NCI-H2171 (cell line): ENCODE measurements around the gene HORMAD2.
"Not testable (repeated sequence)": the region's sequence is repeated elsewhere in the genome, so short reads cannot be mapped to it uniquely, and the experiment has no call there.

ENCODE experiments used
- DNase-seq: peaks from one replicate; lab custom pipeline; 2025; lab: John Stamatoyannopoulos, UW

The HORMAD2 gene

GRCh38 chr22:30192427-30192826 is 112.2 kb downstream of the HORMAD2 start:
- no peak for DNase-seq

- no peak for DNase-seq
Observed at GRCh38 chr22:30193031-30193775, 112.9 kb downstream of the HORMAD2 start.

GRCh38 chr22:30195245-30196140 is 115.2 kb downstream of the HORMAD2 start:
- no peak for DNase-seq

GRCh38 chr22:30196141-30196879 is 116.0 kb downstream of the HORMAD2 start:
- no peak for DNase-seq

DNA sequence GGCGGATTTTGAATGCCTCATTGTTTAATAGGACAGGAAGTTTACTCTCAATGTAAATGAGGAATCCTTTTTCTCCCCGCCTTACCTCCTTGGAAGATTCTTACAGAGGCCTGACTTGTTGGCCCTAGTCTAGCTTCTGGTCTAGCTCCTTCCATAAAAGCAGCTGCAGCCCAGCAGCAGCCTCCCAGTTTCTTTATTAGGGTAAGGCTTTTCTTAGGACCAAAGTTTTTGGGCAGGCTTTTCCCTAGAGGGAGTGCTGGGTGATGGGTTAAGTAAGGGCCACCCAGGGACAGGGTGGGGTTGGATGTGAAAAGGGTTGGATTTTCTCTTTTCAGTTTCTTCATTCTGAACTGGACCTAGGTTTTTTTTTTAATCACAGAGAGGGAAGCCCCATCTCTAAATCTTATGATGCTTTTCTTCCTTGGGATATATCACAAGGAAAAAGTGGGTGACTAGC is 116.6 kb downstream of the HORMAD2 start:
- DNase-seq: no peak

- DNase-seq: no peak
Observed at GRCh38 chr22:30197389-30197788, 117.1 kb downstream of the HORMAD2 start.

GRCh38 chr22:30198152-30198825 is 118.0 kb downstream of the HORMAD2 start:
- no peak for DNase-seq

DNA sequence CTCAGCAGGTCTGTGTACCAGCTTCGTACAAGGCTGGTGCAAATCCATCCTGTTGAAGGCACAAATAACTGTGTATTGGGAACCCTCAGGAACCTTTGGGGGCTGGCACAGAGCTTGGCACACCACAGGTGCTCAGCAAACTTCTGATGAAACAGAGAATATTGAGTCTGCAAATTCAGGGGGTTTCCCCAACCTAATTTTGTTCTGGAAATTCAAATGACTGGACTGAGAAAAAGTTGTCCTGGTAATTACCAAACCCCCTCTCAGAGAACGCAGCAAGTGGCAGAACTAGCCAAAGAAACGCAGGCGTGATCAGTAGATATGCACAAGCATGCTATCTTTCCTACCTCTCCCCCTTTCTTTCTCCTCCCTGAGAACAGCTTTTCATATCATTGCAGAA is 118.7 kb downstream of the HORMAD2 start:
- DNase-seq: no peak

- not testable (repeated sequence) for DNase-seq
Observed at GRCh38 chr22:30200905-30201304, 120.6 kb downstream of the HORMAD2 start.

DNA sequence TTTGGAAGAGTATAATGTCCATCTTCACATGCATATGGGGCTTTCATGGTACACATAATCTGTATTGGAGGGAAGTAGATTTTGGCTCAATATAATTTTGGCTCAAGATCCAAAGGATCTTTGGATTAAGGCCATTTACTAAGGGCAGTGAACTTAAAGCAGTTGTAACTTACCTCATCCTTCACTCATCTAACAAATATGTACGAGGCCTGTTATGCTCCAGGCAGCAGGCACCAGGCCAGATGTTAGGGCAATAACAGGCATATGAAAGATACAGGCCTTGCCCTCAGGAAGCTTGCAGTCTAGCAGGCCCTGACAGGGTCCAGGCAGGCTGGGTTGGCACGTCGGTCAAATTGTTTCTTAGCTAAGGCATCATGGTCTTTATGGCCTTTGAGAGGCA is 121.7 kb downstream of the HORMAD2 start:
- no peak for DNase-seq

- no peak for DNase-seq
Observed at GRCh38 chr22:30202531-30203006, 122.3 kb downstream of the HORMAD2 start.

DNA sequence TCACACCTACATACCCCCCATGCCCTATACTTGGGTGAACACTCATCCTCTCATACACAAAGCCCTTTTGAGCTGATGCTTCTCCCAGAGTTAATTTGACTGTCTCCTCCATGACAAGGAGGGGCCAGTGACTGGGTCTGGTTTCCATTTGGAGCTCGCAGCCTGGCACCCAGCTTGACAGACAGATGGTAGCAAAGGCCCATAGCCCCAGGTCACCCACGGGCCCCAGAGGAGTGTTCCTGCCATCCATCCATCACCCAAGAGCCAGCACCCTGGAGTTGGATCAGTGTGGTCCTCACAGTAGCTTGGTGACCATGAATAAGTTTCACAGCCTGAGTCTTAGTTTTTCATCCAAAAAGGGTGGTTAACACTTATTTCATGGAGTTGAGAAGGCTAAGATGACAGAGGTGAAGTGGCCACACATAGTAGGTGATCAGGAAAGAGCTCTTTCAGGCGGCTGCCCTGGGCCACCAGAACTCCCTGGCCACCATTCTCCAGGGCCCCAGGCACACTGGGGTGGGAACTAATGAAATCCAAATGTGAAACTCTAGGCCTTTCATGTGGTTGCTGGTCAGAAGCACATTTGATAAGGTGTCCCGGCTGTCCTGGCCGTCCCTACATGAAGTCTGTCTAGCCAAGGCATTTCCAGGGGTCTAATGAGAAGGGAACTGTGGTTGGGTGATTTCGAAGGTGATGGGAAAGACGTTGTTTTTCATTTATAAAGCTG is 123.9 kb downstream of the HORMAD2 start:
- no peak for DNase-seq

GRCh38 chr22:30204742-30205111 is 124.5 kb downstream of the HORMAD2 start:
- DNase-seq: no peak

GRCh38 chr22:30205281-30206115 is 125.2 kb downstream of the HORMAD2 start:
- no peak for DNase-seq

DNA sequence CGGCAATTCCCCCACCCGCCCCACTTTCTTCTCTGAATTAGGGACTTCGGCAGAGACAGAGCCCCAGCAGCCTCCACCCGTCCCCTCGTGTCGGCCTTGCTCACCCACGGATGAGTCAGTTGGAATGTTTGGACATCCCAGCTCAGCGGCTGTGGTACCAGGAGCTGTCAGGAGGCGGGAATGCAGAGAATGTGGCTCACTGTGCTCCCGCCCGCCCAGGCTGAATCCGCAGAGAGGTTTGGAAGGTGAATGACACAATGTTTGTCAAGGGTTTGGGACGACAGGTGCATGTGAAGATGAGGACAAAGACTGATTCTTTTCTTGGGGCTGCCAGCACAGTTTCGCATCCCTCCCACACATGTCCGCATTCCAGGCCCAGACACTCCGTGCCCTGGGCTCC is 126.7 kb downstream of the HORMAD2 start:
- no peak for DNase-seq

GRCh38 chr22:30208631-30209603 is 128.7 kb downstream of the HORMAD2 start:
- no peak for DNase-seq

- no peak for DNase-seq
Observed at GRCh38 chr22:30209642-30210041, 129.4 kb downstream of the HORMAD2 start.

- DNase-seq: no peak
Observed at GRCh38 chr22:30210235-30210909, 130.1 kb downstream of the HORMAD2 start.
